ENCODE measurements around the gene ALDH3A1. TPM values are rescaled to one million over a fixed set of nuclear protein-coding genes. Genes with fewer than 3 reads are reported as not detected.

The ALDH3A1 gene
- total and polyA plus RNA-seq, 12 donors, result 0.12 to 1.5 (median 0.44) TPM; not detected in 8

DNA sequence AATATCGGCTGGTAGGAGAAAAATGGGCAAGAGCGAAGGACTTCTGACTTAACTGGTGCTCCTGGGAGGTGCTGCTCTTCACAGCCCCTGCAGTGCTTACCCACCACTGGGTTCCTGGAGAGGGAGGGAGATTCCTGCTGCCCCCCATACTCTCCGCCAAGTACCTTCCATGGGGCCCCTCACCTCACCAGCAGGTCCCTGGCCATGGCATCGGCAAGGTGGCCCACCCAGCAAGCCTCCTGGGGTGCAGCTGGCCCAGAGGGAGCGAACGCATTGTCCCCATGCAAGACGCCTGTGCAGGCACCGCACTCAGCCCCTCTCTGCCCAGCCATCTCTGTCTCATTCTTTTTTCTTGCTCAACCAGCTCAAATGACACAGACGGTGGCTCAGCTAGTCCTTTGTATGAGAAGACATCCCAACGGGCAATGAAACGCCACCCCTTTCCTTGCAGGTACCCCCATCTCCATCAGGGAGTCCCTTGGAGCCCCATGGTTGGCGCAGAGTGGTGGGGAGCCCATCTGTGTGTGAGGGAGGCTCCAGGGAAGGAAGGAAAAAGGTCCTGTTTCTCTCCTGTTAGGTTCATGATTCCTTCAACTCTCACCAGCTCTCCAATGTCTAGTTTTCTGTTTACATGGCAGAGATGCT is 9.6 kb upstream of the ALDH3A1 start:
- Histone ChIP-seq H3K4me1 (peaks cover 0 to 16% (median 6%) of the 10 kb centered on the region in 9 donors), H3K4me3 (no peak overlapping the region), H3K36me3 (no peaks in the 10 kb centered on the region), H3K27me3 (peaks cover 0 to 4% (median 0%) of the 10 kb centered on the region in 7 donors), H3K9me3 (no peaks in the 10 kb centered on the region), H3K27ac (no peak overlapping the region)
- ATAC-seq, result no peak
- intact Hi-C loops (cut with DNase I), result loop anchor here in 2 of 10 donors (10.0 kb wide), 2 partner anchors 53 to 113 kb away; partner anchors contain the start of gene ALDH3A2 (in 1 of the 2)
- WGBS, 2 donors, result 90 to 91% methylated on average over 12 of the region's 12 CpGs
- DNase-seq, result no peak
- no peak for TF ChIP-seq CTCF (IDR thresholded peaks at IDR 0.05)

- no peak for ATAC-seq
These were observed 8.4 kb upstream of the ALDH3A1 start for GRCh38 chr17:19756546-19756945.

DNA sequence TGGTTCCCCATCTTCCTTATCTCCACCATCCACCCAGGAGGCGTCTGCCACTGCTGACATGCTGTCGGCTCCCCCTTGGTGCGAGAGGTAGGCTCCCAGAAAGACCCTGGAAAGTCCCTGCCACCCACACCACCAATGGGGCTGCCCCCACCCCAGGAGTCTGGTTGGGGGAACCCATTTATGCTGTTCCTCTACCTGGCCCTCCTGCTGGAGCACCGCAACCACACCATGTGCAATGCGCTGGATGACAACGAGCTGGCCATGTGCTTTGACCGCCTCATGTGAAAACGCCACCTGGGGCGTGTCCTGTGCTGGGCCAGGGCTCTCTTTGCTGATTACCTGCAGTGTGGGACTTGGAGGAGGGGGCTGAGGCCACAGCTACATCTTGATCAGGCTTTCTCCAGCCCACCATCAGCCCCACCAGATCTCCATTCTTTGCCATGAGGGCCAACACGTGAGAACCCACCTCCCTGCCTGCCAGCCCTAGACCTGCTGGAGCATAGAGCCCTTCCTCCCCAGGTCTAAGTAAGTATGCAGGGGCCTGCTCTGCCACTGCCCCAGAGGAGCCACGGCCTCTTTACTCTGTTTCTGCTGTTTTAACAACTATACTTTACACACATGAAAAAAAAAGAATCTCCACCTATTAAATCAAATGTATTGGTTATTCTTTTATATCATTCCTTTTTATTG is 7.9 kb upstream of the ALDH3A1 start:
- Histone ChIP-seq H3K36me3 (no peaks in the 10 kb centered on the region), H3K27me3 (peaks cover 0 to 4% (median 0%) of the 10 kb centered on the region in 7 donors), H3K4me1 (peaks cover 0 to 15% (median 6%) of the 10 kb centered on the region in 9 donors), H3K4me3 (no peak overlapping the region), H3K27ac (no peak overlapping the region), H3K9me3 (no peaks in the 10 kb centered on the region)
- intact Hi-C loops (cut with DNase I), result loop anchor here in 2 of 10 donors (10.0 kb wide), 2 partner anchors 51 to 111 kb away; partner anchors contain the start of gene ALDH3A2 (in 1 of the 2)
- ATAC-seq (no peak), DNase-seq (no peak)
- WGBS, 2 donors, result 91 to 92% methylated on average over 11 of the region's 11 CpGs
- no peak for TF ChIP-seq CTCF (IDR thresholded peaks at IDR 0.05)

More at GRCh38 chr17:19756546-19756945, 8.4 kb upstream of the ALDH3A1 start:
- Histone ChIP-seq H3K27me3 (peaks cover 0 to 4% (median 0%) of the 10 kb centered on the region in 7 donors), H3K27ac (no peak overlapping the region), H3K9me3 (no peaks in the 10 kb centered on the region), H3K36me3 (no peaks in the 10 kb centered on the region), H3K4me3 (no peak overlapping the region), H3K4me1 (peaks cover 0 to 15% (median 6%) of the 10 kb centered on the region in 9 donors)
- TF ChIP-seq CTCF (IDR thresholded peaks at IDR 0.05), result no peak
- intact Hi-C loops (cut with DNase I), result loop anchor here in 2 of 10 donors (10.0 kb wide), 2 partner anchors 52 to 112 kb away; partner anchors contain the start of gene ALDH3A2 (in 1 of the 2)
- 29 to 33% methylated on average over 10 of the region's 10 CpGs for WGBS, 2 donors
- no peak for DNase-seq

GRCh38 chr17:19755392-19755791 is 7.3 kb upstream of the ALDH3A1 start:
- intact Hi-C loops (cut with DNase I), result loop anchor here in 2 of 10 donors (10.0 kb wide), 2 partner anchors 51 to 111 kb away; partner anchors contain the start of gene ALDH3A2 (in 1 of the 2)
- H3K4me3 ChIP-seq, result no peak overlapping the region
- TF ChIP-seq CTCF (IDR thresholded peaks at IDR 0.05), result no peak
- no peak for ATAC-seq
- peaks cover 0 to 15% (median 6%) of the 10 kb centered on the region in 9 donors for H3K4me1 ChIP-seq
- 80 to 88% methylated on average over 6 of the region's 6 CpGs for WGBS, 2 donors
- H3K27ac ChIP-seq, result no peak overlapping the region
- DNase-seq, result no peak
- no peaks in the 10 kb centered on the region for H3K9me3 ChIP-seq
- no peaks in the 10 kb centered on the region for H3K36me3 ChIP-seq
- H3K27me3 ChIP-seq, result peaks cover 0 to 4% (median 0%) of the 10 kb centered on the region in 7 donors
